Ishikawa (cell line): ENCODE data around the gene ABCF2.

Source experiments
- CEBPB ChIP-seq: IDR thresholded peaks from 2 replicates; pipeline ENCODE4 v1.6.1; 2012
- CREB1 ChIP-seq: IDR thresholded peaks from 2 replicates; pipeline ENCODE4 v1.6.1; 2012; ENCODE audit warnings: low read depth
- EGR1 ChIP-seq: IDR thresholded peaks from 2 replicates; pipeline ENCODE4 v1.6.1; 2012
- EP300 ChIP-seq: IDR thresholded peaks from 2 replicates; pipeline ENCODE4 v1.6.1; 2012; ENCODE audit warnings: borderline replicate concordance
- FOXM1 ChIP-seq: IDR thresholded peaks from 2 replicates; pipeline ENCODE4 v1.6.1; 2012; ENCODE audit warnings: low read depth, borderline replicate concordance
- MAX ChIP-seq: IDR thresholded peaks from 2 replicates; pipeline ENCODE4 v1.6.1; 2012
- NFIC ChIP-seq: IDR thresholded peaks from 2 replicates; pipeline ENCODE4 v1.6.1; 2012
- RAD21 ChIP-seq: IDR thresholded peaks from 2 replicates; pipeline ENCODE4 v1.6.1; 2012; ENCODE audit warnings: low read depth
- REST ChIP-seq: IDR thresholded peaks from 2 replicates; pipeline ENCODE4 v1.6.1; 2012; ENCODE audit warnings: low read depth, mild to moderate bottlenecking
- TAF1 ChIP-seq: IDR thresholded peaks from 2 replicates; pipeline ENCODE4 v1.6.1; 2012; ENCODE audit warnings: low read depth, mild to moderate bottlenecking
- TCF12 ChIP-seq: IDR thresholded peaks from 2 replicates; pipeline ENCODE4 v1.6.1; 2012; ENCODE audit warnings: low read depth
- TEAD4 ChIP-seq: IDR thresholded peaks from 2 replicates; pipeline ENCODE4 v1.6.1; 2012
- YY1 ChIP-seq: IDR thresholded peaks from 2 replicates; pipeline ENCODE4 v1.6.1; 2012; ENCODE audit warnings: low read depth
- ZBTB7A ChIP-seq: IDR thresholded peaks from 2 replicates; pipeline ENCODE4 v1.6.1; 2012; ENCODE audit warnings: low read depth
- TF ChIP-seq, protein P1 (sequence below): IDR thresholded peaks from 2 replicates; pipeline ENCODE4 v1.6.1; 2012

Gene ABCF2

DNA sequence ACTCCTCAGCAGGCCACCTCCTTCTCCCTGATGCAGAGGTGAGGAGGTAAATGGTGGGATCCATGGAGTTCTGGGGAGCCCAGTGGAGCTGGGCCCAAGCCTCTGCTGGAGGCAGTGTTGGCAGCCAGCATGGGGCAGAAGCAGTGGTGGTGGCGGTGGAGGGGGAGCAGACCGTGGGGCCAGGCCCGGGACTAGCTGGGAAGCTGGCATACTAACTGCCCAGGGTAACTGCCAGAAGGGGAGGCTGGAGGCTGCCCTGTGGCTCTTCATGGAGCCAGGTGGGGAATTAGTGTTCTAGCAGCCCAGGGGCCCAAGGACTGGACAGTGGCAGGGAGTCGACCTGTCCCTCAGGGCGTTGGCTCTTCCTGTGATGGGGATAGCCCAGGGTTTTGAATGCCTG, 37.6 kb upstream of the ABCF2 start:
- TF ChIP-seq CREB1 = no peak
- TF ChIP-seq TAF1 = no peak
- TF ChIP-seq MAX = no peak
- no peak for TF ChIP-seq CEBPB
- TF ChIP-seq EGR1 = no peak
- no peak for TF ChIP-seq REST
- TF ChIP-seq EP300 = no peak
- no peak for TF ChIP-seq TEAD4
- no peak for TF ChIP-seq FOXM1
- TF ChIP-seq, protein P1, sequence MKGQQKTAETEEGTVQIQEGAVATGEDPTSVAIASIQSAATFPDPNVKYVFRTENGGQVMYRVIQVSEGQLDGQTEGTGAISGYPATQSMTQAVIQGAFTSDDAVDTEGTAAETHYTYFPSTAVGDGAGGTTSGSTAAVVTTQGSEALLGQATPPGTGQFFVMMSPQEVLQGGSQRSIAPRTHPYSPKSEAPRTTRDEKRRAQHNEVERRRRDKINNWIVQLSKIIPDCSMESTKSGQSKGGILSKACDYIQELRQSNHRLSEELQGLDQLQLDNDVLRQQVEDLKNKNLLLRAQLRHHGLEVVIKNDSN = no peak
- TF ChIP-seq ZBTB7A = no peak
- TF ChIP-seq TCF12 = no peak
- TF ChIP-seq RAD21 = no peak
- TF ChIP-seq NFIC = no peak
- no peak for TF ChIP-seq YY1

- no peak for TF ChIP-seq TCF12
- no peak for TF ChIP-seq NFIC
These were observed 34.5 kb upstream of the ABCF2 start for GRCh38 chr7:151261529-151261928.

GRCh38 chr7:151260883-151261282, 33.9 kb upstream of the ABCF2 start:
- TF ChIP-seq TCF12 = no peak
- no peak for TF ChIP-seq MAX
- TF ChIP-seq REST = no peak
- TF ChIP-seq FOXM1 = no peak
- TF ChIP-seq YY1 = no peak
- no peak for TF ChIP-seq CEBPB
- TF ChIP-seq EGR1 = no peak
- TF ChIP-seq TEAD4 = no peak
- TF ChIP-seq NFIC = no peak
- no peak for TF ChIP-seq EP300
- TF ChIP-seq CREB1 = no peak
- TF ChIP-seq, protein P1 = no peak
- TF ChIP-seq TAF1 = no peak
- TF ChIP-seq RAD21 = no peak

DNA sequence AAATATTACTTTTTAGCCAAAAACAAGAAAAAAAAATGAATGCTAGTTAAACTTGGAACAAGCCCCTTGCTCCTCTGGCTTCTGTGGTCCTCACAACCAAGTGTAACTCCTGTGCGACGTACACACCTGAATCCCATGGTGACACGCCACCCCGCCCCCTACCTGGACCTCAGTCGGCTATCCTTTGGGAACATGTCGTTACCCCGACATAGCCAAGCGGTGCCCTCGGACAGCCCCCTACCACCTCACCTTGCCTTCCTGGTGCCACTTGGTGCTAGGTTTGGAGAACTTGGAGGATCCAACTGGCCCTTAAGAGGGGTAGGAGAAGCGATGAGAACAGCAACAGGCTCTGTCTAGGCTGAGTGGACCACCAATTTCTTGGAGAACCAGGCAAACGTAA, 33.5 kb upstream of the ABCF2 start:
- TF ChIP-seq FOXM1 (no peak), TCF12 (no peak), TAF1 (no peak), REST (no peak), ZBTB7A (no peak), CREB1 (no peak), EP300 (no peak), YY1 (no peak), EGR1 (no peak), NFIC (no peak), TEAD4 (no peak), RAD21 (no peak), MAX (no peak), CEBPB (no peak)
- TF ChIP-seq, protein P1 = no peak
